AG08396 (cell line): ENCODE measurements around the gene LHX5.

Experiments used
- DNase-seq: peaks from one replicate; pipeline ENCODE4 v3.0.0; 2012; ENCODE audit warnings: low spot score, mixed read lengths

LHX5 gene

GRCh38 chr12:113477842-113478215 lies 6.2 kb upstream of the LHX5 start:
- no peak for DNase-seq

GRCh38 chr12:113477171-113477841 lies 5.6 kb upstream of the LHX5 start:
- no peak for DNase-seq

- DNase-seq, result no peak
Measured at GRCh38 chr12:113476176-113476986, 4.7 kb upstream of the LHX5 start.

GRCh38 chr12:113475451-113476175 lies 3.9 kb upstream of the LHX5 start:
- DNase-seq, result no peak

GRCh38 chr12:113474635-113475436 lies 3.2 kb upstream of the LHX5 start:
- no peak for DNase-seq

GRCh38 chr12:113473942-113474341 lies 2.3 kb upstream of the LHX5 start:
- DNase-seq, result peak; percentile 24

- no peak for DNase-seq
Measured at GRCh38 chr12:113473400-113473799, 1.7 kb upstream of the LHX5 start.

- DNase-seq, result peak; percentile 12
Measured at GRCh38 chr12:113472191-113473121, 785 bp upstream of the LHX5 start.

- DNase-seq, result peak; percentile 14
Measured at GRCh38 chr12:113470871-113471618, 626 bp downstream of the LHX5 start.

- DNase-seq, result no peak
Measured at GRCh38 chr12:113469949-113470743, 1.5 kb downstream of the LHX5 start.

- no peak for DNase-seq
Measured at GRCh38 chr12:113469224-113469948, 2.3 kb downstream of the LHX5 start.

- peak; percentile 13 for DNase-seq
Measured at GRCh38 chr12:113468365-113469223, 3.1 kb downstream of the LHX5 start.

GRCh38 chr12:113467502-113468364 lies 3.9 kb downstream of the LHX5 start:
- DNase-seq, result peak; percentile 33

- no peak for DNase-seq
Measured at GRCh38 chr12:113467142-113467501, 4.5 kb downstream of the LHX5 start.

GRCh38 chr12:113466454-113467141 lies 5.1 kb downstream of the LHX5 start:
- DNase-seq, result peak; percentile 15

GRCh38 chr12:113465808-113466453 lies 5.7 kb downstream of the LHX5 start:
- DNase-seq, result no peak
